Neutrophil (primary cell): ENCODE data around the gene NR1I3.
A peak's percentile ranks its signal among the peaks of the same experiment; 100 is the strongest.

Experiments
- H3K27ac ChIP-seq: fragments of 200-600 bp; sonication (generic); 2 replicates; pipeline ENCODE4 v1.5.1; 2016; ENCODE audit warnings: mild to moderate bottlenecking, moderate library complexity
- H3K27me3 ChIP-seq: fragments of 200-600 bp; sonication (generic); 2 replicates; pipeline ENCODE4 v1.6.0; 2016; ENCODE audit warnings: mild to moderate bottlenecking
- H3K36me3 ChIP-seq: fragments of 200-600 bp; sonication (generic); 2 replicates; pipeline ENCODE4 v1.5.1; 2017
- H3K4me1 ChIP-seq, 2 experiments: fragments of 200-600 bp in 1 of 2; sonication (generic) in 1 of 2; 1 replicate in 1 of 2; 2 replicates in 1 of 2; pipeline versions ENCODE4 v1.5.1 to v1.6.1; 2013 to 2016; ENCODE audit warnings: low read depth in 1 of 2, low read length in 1 of 2, mild to moderate bottlenecking in 1 of 2, moderate library complexity in 1 of 2; ENCODE audit not compliant: control insufficient read depth in 1 of 2, insufficient read depth in 1 of 2
- H3K4me3 ChIP-seq, 2 experiments: fragments of 200-600 bp in 1 of 2; sonication (generic) in 1 of 2; 1 replicate in 1 of 2; 2 replicates in 1 of 2; pipeline ENCODE4 v1.5.1; 2013 to 2016; ENCODE audit warnings: low read depth in 1 of 2, low read length in 1 of 2, mild to moderate bottlenecking in 1 of 2, moderate library complexity in 1 of 2
- H3K9me3 ChIP-seq: fragments of 200-600 bp; sonication (generic); 2 replicates; pipeline ENCODE4 v1.5.1; 2016
- TF ChIP-seq, protein P1 (sequence below): fragments of 200-600 bp; sonication (generic); IDR thresholded peaks from 2 replicates; pipeline ENCODE4 v1.5.1; 2016; ENCODE audit warnings: antibody characterized with exemption

The NR1I3 gene

DNA sequence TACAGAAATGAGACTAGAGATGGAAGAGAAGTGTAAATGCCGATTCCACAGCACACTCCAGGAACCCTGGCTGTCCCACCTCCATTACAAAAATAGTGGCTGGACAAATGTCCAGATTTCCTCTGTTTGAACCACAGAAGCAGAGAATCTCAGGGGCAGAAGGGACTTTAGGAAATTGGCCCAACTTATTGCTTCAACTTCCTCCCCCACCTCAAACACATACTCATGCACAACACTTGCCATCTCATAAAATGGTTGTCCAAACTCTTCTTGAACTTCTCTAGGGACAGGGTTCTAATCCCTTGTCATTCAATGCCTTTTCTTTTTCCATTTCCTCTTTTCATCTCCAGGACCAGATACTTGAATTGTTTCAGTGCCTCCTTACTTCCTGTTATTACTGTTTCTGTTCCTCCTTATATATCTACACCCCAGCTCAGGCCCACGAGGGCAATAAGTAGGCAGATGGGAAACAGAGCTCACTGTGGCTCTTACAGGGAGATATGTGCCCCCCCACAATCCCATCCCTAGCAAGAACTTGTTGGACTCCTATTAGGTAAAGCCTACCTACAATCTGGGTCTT lies 52.2 kb downstream of the NR1I3 start:
- Histone ChIP-seq H3K27ac (peak overlapping the region; percentile 89), H3K9me3 (no peaks in the 10 kb centered on the region), H3K36me3 (no peaks in the 10 kb centered on the region), H3K4me3 (peak overlapping the region in 1 of 2 experiments; percentile 31), H3K27me3 (no peaks in the 10 kb centered on the region), H3K4me1 (peaks cover 24 to 28% of the 10 kb centered on the region in 2 experiments)
- TF ChIP-seq, protein P1, sequence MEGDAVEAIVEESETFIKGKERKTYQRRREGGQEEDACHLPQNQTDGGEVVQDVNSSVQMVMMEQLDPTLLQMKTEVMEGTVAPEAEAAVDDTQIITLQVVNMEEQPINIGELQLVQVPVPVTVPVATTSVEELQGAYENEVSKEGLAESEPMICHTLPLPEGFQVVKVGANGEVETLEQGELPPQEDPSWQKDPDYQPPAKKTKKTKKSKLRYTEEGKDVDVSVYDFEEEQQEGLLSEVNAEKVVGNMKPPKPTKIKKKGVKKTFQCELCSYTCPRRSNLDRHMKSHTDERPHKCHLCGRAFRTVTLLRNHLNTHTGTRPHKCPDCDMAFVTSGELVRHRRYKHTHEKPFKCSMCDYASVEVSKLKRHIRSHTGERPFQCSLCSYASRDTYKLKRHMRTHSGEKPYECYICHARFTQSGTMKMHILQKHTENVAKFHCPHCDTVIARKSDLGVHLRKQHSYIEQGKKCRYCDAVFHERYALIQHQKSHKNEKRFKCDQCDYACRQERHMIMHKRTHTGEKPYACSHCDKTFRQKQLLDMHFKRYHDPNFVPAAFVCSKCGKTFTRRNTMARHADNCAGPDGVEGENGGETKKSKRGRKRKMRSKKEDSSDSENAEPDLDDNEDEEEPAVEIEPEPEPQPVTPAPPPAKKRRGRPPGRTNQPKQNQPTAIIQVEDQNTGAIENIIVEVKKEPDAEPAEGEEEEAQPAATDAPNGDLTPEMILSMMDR: no peak

DNA sequence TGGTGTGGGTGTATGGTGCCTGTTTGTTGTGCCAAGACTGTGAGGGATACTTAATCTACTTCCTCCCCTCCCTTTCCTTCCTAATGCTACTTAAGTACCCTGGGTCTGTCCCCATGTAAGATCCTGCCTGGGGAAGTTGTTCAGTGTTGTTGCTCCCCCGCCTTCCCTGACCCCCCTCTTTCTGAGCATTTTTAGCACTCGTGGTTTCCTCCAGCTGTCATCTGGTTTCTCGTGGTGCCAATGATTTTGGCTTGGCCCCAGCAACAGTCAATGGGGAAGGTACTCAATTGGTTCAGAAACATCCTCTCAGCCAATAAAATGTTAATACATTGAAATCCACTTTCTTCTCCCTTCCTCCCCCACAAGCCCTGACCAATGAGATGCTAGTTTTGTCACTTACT lies 52.7 kb downstream of the NR1I3 start:
- no peaks in the 10 kb centered on the region for H3K27me3 ChIP-seq
- H3K4me1 ChIP-seq: peaks cover 24 to 28% of the 10 kb centered on the region in 2 experiments
- no peaks in the 10 kb centered on the region for H3K9me3 ChIP-seq
- peak overlapping the region in 1 of 2 experiments; percentile 31 for H3K4me3 ChIP-seq
- H3K27ac ChIP-seq: peak overlapping the region; percentile 89
- no peaks in the 10 kb centered on the region for H3K36me3 ChIP-seq
- TF ChIP-seq, protein P1: no peak

DNA sequence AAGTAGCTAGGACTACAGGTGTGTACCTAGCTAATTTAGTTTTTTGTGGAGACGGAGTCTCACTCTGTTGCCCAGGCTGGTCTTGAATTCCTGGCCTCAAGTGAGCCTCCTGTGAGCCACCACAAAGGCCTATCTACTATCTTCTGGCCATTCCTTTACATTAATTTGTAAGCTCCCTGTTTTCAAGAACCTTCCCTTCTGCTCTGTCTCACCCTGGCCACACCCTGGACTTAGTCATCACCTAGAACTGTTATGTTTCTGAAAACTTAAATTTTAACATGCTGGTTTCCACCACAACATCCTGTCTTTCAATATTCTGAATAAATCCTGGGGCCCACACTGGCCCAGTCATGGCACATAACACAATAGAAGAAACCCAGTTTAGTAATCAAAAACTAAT lies 55.8 kb downstream of the NR1I3 start:
- no peak overlapping the region for H3K27ac ChIP-seq
- peaks cover 33 to 35% of the 10 kb centered on the region in 2 experiments for H3K4me1 ChIP-seq
- TF ChIP-seq, protein P1: no peak
- H3K4me3 ChIP-seq: no peak overlapping the region
- no peaks in the 10 kb centered on the region for H3K27me3 ChIP-seq
- no peaks in the 10 kb centered on the region for H3K9me3 ChIP-seq
- no peaks in the 10 kb centered on the region for H3K36me3 ChIP-seq

DNA sequence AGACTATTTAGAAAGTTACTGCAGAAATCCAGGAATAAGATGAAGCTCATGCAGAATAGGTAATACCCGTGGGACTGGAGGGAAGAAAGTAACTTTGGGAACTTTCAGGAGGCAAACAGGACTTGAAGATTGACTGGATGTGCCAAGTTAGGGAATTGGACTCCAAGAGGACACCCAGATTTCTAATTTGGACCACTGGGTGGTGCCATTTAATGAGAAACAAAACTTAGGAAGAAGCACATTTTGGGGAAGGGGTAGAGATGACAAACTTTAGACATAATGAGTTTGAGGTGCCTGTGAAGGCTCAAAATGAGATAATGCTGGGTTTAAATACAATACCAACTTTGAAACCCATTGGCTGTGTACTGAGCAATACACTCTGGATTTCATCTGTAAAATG lies 57.4 kb downstream of the NR1I3 start:
- Histone ChIP-seq H3K27me3 (no peaks in the 10 kb centered on the region), H3K9me3 (no peaks in the 10 kb centered on the region), H3K36me3 (no peaks in the 10 kb centered on the region), H3K4me3 (no peak overlapping the region), H3K4me1 (peaks cover 35 to 36% of the 10 kb centered on the region in 2 experiments), H3K27ac (no peak overlapping the region)
- TF ChIP-seq, protein P1: no peak

GRCh38 chr1:161179698-161180097 lies 58.3 kb downstream of the NR1I3 start:
- no peaks in the 10 kb centered on the region for H3K9me3 ChIP-seq
- H3K4me1 ChIP-seq: peaks cover 26 to 27% of the 10 kb centered on the region in 2 experiments
- H3K4me3 ChIP-seq: no peak overlapping the region
- H3K27ac ChIP-seq: no peak overlapping the region
- TF ChIP-seq, protein P1: no peak
- no peaks in the 10 kb centered on the region for H3K27me3 ChIP-seq
- H3K36me3 ChIP-seq: peaks cover 4% of the 10 kb centered on the region
